NCI-H187 treated with DMSO at 0.1 percent for 48 hours (cell line): ENCODE results near the gene NHERF2.

Experiments
- DNase-seq: peaks from one replicate; lab custom pipeline; 2025; lab: John Stamatoyannopoulos, UW

Gene NHERF2

GRCh38 chr16:2061023-2061422, 34.3 kb downstream of the NHERF2 start:
- no peak for DNase-seq

GRCh38 chr16:2061526-2061925, 34.8 kb downstream of the NHERF2 start:
- DNase-seq = no peak

GRCh38 chr16:2062801-2063200, 36.1 kb downstream of the NHERF2 start:
- no peak for DNase-seq

DNA sequence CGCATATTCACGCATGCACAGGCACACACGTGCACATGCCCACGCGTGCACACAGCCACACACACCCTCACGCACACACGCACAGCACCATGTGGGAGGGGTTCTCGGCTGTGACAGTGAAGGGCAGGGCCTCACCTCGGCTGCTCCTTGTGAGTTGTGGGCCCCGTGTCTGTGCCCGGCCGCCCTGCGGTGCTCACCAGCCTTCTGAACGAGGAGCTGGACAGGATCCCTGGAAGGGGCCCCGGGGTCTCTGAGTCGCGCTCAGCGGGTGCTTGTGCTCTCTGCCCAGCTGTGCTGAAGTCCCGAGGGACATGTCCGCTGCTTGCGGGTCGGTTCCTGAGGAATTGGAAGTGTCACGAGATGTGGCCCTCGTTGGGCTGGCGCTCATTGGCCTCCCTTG, 37.2 kb downstream of the NHERF2 start:
- DNase-seq = no peak

GRCh38 chr16:2064368-2064945, 37.8 kb downstream of the NHERF2 start:
- no peak for DNase-seq

- DNase-seq = no peak
Measured at GRCh38 chr16:2066139-2066538, 39.4 kb downstream of the NHERF2 start.

- no peak for DNase-seq
Measured at GRCh38 chr16:2070576-2071453, 44.1 kb downstream of the NHERF2 start.

DNA sequence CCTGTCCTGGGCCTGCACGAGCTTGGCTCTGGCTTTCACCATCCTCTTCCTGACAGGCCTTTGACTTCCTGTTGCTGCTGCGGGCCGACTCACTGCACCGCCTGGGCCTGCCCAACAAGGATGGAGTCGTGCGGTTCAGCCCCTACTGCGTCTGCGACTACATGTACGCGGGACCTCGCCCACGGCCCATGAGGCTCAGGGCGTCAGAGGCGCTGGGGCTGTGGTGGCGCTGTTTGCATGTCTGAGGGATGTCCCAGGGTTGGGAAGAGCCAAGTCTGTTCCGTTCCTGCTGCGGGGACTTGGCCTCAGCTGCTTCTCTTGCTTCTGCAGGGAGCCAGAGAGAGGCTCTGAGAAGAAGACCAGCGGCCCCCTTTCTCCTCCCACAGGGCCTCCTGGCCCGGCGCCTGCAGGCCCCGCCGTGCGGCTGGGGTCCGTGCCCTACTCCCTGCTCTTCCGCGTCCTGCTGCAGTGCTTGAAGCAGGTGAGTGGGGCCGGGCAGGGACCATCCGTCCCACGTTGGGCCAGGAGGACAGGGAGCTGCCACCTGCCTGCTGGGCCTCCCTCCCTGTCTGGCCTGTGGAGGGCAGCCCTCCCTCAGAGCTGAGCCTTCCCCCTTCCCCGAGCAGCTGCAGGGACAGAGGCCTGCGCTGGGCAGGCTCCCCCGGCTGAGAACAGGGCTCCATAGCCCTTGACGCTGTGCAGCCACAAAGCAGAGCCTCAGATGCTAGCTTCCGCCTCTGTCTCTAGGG, 44.9 kb downstream of the NHERF2 start:
- no peak for DNase-seq

GRCh38 chr16:2072926-2073325, 46.2 kb downstream of the NHERF2 start:
- DNase-seq = no peak

- no peak for DNase-seq
Measured at GRCh38 chr16:2074071-2074470, 47.4 kb downstream of the NHERF2 start.

DNA sequence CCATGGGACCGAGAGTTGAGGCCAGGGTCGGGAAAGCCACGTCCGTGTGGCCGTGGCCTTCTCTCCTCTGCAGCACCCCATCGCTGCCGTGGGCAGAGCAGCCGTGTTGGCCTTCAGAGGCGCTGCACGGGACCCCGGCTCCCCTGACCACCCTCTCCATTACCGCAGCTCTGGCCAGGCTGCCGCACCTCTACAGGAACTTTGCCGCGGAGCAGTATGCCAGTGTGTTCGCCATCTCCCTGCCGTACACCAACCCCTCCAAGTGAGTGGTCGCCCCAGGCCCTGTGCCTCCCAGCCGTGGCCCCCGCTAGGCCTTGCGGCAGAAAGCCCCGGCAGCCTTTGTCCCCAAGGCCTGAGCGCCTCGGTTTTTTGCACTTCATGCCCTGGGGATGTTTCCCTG, 48.9 kb downstream of the NHERF2 start:
- no peak for DNase-seq

DNA sequence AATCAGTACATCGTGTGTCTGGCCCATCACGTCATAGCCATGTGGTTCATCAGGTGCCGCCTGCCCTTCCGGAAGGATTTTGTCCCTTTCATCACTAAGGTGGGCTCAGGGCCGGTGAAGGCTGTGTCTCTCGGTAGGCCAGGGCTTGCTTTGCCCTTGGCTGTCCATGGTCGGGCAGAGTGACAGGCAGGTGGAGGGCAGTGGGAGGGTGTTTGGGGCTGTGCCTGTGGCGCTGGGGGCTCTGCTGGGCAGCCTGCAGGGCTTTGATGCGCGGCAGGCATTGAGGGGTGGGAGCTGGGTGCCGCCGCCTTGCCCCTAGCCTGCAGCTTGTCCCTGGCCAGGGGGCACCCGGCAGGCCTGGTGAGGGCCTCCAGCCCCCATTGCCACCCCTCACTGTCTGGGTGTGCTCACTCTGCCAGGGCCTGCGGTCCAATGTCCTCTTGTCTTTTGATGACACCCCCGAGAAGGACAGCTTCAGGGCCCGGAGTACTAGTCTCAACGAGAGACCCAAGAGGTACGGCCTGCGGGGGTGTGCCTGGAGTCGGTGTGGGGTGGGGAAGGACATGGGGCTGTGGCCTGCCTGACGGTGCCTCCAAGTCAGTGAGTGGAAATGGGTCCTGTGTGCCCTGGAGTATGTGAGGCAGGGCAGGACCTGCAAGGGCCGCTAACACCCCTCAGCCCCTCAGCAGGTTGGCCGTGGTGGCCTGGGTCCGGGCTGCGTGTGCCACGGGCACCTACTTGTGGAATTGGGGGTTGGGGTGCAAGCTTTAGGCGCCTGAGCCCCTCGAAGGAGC, 49.6 kb downstream of the NHERF2 start:
- DNase-seq = no peak

- no peak for DNase-seq
Measured at GRCh38 chr16:2077016-2077415, 50.3 kb downstream of the NHERF2 start.

GRCh38 chr16:2077696-2078095, 51.0 kb downstream of the NHERF2 start:
- no peak for DNase-seq

DNA sequence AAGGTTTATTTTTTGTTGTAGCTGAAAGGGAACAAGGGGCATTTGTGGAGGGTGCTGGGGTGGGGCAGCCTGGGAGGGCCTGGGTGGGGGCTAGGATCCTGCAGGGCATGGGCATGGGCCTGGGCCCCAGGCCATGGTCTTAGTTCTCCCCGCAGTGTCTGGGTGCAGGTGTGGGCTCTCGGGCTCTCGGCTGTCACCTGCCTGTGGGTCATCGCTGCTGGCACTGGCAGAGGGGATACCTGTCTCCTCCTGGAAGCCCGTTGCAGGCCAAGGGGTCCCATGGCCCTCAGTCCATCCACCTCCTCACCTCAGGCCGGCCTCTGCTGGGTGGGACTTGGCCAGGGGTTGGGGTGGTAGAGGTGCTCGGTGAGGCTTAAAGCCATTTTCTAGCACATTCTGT, 51.4 kb downstream of the NHERF2 start:
- DNase-seq = no peak

DNA sequence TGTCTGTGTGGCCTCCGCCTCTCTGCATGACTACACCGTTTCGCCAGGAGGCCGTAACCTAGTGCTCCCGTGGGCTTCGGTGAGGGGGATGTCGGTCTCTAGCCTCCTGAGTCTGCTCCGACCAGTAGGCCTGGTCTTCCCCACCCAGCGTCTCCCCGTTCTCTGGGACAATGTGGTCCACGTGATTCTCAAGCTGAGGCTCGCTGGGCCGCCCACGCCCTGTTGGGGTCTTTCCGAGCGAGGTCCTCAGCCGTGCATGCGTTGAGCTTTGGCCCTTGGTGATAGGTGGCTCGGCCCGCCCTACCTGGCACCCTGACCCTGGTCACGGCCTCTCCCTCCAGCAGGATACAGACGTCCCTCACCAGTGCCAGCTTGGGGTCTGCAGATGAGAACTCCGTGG, 52.0 kb downstream of the NHERF2 start:
- DNase-seq = no peak

DNA sequence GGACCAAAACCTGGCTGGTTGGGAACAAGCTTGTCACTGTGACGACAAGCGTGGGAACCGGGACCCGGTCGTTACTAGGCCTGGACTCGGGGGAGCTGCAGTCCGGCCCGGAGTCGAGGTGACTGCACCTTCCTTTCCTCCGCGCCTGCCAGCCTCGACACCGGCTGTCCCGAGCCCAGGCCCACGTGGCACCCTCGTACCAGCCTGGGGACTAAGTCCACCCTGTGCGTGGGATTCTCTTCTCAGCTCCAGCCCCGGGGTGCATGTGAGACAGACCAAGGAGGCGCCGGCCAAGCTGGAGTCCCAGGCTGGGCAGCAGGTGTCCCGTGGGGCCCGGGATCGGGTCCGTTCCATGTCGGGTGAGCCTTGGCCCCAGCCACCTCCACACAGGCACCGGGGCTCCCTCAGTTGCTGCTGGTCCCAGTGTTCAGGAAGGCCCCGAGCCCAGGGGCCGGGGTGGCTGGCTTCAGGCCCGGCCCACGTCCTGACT, 52.7 kb downstream of the NHERF2 start:
- DNase-seq = no peak

GRCh38 chr16:2079991-2080390, 53.3 kb downstream of the NHERF2 start:
- no peak for DNase-seq

- no peak for DNase-seq
Measured at GRCh38 chr16:2081201-2082084, 54.7 kb downstream of the NHERF2 start.

DNA sequence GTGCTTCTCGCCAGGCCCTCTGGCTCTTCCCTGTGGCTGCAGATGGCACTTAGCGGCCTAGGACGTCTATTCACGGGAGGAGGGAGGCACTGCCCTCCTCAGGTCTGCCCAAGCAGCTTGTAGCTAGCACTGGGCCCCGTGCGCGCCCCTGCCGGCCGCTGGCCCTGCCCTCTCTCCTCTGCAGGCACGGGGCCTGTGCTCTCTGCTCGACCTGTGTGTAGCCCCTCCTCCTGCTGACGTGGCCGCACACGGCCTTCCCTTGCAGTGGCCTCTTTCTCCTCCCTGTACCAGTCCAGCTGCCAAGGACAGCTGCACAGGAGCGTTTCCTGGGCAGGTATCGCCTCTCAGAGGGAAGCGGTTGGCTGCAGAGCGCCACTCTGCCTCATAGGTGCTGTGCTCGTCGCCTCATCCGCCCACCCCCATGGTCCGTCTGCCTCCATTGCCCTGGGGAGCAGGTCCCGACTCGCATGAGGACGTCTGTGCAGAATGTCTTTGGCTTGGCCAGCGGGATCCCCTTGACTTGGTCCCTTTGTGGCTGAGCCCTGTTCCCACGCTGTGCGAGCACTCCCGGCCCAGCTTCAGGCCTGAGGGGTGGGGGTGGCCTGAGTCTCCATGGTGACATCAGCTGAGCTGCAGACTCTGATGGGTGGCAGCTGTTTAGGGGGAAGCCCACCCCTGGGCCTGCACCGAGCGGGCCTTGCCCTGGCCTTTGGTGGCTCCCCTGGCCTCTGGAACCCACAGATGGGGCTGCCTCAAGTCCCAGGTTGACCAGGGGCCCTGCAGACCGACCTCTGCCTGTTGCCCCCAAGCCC, 55.7 kb downstream of the NHERF2 start:
- DNase-seq = peak; percentile 44
